SKM-1 treated with dmso at 0.1 percent for 144 hours (cell line): ENCODE results near the gene RCAN2.
A peak's percentile ranks its signal among the peaks of the same experiment; 100 is the strongest.

Source experiments
- DNase-seq: peaks from one replicate; lab custom pipeline; 2025; ENCODE audit not compliant: unreplicated experiment; lab: John Stamatoyannopoulos, UW

The RCAN2 gene

GRCh38 chr6:46262928-46263706 is 228.1 kb downstream of the RCAN2 start:
- DNase-seq = no peak

DNA sequence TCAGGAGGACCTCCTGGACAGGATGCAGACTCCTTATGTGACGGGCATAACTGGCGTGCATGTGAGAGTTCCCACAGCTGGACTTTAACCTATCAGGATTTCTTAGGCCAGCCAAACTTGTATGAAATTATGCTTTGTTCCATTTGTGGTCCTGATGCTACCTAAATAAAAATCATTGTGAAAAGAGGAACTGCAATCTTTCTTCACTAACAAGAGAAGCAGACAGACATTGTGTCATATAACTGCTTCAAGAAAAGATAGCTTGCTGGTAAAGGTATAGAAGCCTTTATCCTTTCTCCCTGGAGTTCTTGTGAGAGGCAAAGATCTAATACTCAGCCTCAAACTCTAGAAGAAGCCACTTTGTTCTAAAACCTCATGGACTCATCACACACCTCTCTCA is 233.0 kb downstream of the RCAN2 start:
- DNase-seq = no peak

- DNase-seq = no peak
Measured at GRCh38 chr6:46255528-46255927, 235.7 kb downstream of the RCAN2 start.

- DNase-seq = no peak
Measured at GRCh38 chr6:46254946-46255345, 236.3 kb downstream of the RCAN2 start.

GRCh38 chr6:46254331-46254730 is 236.9 kb downstream of the RCAN2 start:
- no peak for DNase-seq

DNA sequence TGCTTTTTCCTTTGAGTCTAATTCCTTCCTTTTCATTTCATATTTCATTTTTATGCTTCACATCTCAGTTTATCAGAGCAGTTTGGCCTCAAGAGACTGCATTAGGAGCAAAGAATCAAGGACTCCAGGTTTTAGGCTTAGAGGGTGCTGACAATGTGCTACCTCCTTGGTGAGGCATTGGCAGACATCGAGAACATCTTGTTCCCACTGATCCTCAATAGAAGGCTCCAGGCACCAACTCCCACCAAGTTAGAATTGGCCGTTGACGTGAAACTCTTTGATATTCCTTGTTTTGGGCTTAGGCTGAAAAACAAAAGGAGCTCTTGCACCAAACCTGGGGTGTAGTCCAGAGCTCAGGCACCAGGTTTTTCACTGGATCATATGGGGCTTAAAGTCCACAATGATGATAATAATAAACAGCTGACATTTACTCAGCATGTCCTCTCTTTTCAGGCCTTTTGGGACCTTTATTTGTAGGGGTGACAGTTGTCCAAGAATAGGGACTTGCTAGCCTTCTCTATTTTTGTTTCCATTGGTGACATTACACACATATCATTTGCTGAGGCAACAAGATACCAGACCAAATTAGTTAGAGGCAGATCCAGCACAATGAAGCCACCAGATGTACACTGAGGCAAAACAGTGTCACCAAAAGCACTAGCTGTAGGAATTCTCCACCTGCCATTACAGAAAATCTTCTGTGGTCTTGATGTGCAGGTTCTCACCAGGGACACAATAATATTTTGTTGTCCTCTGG is 239.5 kb downstream of the RCAN2 start:
- DNase-seq = no peak

DNA sequence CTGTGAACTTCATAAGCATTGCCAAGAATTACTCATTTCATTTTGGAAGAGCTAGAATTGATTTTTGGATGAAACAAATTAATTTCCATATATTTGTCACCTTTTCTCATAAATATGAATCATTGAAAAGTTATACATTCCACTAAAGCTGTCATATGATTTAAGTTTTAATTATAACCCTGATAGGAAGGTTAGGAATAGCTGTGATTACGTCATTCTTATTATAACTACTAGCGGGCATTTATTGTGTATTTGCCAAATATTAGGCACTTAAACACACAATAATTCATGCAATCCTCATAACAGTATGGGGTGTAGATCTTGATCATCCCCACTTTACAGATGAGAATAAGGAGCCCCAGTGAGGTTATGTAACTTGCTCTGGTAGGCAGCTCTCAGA is 243.1 kb downstream of the RCAN2 start:
- no peak for DNase-seq

- no peak for DNase-seq
Measured at GRCh38 chr6:46246727-46247126, 244.5 kb downstream of the RCAN2 start.

- DNase-seq = no peak
Measured at GRCh38 chr6:46246081-46246480, 245.2 kb downstream of the RCAN2 start.

- DNase-seq = no peak
Measured at GRCh38 chr6:46244670-46245069, 246.6 kb downstream of the RCAN2 start.

- no peak for DNase-seq
Measured at GRCh38 chr6:46243754-46244153, 247.5 kb downstream of the RCAN2 start.

DNA sequence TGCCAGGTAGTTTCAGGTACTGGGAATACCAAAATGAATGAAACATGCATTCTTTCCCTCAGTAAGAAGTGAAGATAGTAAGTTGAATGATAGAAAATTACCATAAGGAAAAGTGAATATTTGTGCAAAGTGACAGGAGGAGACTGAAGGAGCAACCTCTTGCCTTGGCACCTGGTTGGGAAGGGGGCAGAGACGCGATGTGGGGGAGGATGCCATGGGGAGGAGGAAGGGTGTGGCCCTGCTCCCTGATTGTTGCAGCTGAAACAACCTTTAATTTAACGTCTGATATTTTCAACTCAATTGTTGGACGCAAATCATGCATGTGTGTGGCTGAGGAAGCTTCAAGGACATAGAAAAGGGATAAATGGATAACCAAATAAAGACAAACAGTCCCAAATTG is 248.3 kb downstream of the RCAN2 start:
- DNase-seq = no peak

DNA sequence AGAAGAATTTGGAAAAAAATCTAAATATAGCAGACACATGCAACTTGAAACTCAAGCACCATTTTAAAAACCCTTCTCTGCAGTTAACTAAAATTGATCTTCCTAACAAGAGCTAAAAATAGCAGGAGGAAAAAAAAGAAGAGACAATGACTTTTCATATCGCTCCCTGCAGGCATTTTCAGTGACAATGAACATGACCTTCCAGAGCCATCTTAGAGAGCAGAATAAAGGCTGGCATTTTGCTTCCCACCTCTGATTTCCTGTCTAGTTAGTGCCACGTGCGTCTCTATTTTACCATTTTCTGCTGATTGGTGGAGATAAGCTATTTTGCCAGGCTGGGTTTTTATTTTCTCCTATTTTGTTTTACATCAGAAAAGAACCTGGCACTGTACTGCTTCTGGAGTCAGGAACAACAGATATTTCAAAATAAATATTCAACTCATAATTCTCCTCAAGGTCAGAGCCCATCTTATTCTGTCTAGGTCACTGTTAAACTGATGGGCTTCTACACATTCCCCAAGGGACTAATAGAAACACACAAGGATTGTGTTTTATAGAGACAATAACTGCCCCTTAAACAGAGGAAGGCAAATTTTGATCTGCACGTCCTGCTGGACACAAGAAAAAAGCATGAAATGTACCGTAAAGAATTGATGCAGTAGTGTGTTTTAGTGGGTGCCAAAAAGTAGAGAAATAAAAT is 250.2 kb downstream of the RCAN2 start:
- no peak for DNase-seq

DNA sequence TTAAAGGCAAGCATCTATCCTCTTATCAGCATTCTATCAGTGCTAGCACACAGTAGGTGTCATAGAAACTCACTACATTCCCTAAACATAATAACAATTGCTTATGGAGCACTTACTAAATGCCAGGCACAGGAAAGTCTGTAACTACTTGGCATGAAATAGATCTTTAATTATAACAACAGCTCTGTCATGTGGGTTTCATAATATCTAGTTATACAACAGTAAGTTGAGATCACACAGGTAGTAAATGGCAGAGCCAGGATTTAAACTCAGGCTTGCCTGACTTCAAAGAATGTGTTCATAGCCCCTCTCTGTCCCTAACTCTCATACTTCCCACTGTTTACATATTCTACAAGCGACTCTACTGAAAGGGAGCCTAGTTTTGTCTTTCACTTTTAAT is 254.5 kb downstream of the RCAN2 start:
- no peak for DNase-seq

DNA sequence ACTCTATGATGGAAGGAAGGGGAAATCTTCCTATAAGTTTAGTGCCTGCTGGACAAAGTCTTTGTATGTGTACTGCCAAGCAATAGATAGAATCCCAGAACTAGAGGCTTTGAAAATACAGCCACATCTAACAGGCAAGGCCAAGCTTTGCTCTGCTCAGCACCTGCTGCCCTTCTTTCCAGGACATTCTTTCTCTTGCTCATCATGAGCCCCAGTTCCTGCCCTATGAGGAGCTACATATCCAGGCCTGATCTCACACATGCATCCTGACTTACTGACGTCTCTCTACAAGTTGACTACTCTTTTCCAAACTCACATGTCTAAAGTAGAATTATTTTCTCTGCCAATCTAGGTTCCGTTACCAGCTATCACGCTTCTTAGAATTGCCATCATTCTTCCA is 256.0 kb downstream of the RCAN2 start:
- no peak for DNase-seq

GRCh38 chr6:46234700-46235099 is 256.5 kb downstream of the RCAN2 start:
- no peak for DNase-seq

GRCh38 chr6:46234156-46234556 is 257.1 kb downstream of the RCAN2 start:
- no peak for DNase-seq

GRCh38 chr6:46233129-46233528 is 258.1 kb downstream of the RCAN2 start:
- no peak for DNase-seq

GRCh38 chr6:46222286-46222685 is 269.0 kb downstream of the RCAN2 start:
- no peak for DNase-seq

- DNase-seq = peak; percentile 68
Measured at GRCh38 chr6:46221222-46221793, 269.9 kb downstream of the RCAN2 start.

DNA sequence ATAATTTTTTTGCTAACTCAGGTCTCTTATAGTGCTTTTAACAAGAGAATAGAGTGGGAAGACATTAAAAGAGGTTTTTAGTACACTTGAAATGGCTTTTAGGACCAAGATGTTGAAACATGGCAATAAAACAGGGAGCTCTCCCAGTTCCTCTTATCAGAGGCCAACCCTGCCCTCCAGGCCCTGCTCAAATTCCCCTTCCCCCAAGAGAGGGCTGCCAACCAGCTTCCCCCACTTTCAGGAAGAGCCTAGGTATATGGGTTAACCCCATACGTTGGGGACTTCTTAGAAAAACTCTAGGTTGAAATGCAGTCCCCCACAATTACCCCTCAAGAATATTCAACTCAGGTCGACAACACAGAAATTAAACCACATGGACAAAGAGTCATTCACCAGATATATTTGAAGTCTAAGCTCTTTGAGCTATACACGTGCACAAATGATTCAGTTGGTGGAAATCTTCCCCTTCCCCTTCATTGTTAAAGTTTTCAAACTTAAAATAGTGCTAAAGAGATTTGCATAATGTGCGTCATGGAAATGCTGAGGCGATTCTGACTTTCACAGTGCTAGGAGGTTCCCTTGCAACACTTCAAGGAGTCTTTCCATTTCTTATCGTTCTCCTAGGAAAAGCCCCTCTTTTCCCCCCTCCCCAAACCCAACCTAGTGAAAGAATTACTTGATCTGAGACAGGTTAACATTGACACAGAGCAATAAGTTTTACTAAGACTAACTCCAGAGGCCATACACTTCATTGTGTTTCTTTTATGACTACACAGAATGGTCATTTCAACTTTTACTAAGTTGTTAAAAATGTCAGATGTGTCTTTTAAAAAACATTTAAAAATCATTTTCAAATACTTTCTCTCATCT is 270.7 kb downstream of the RCAN2 start:
- DNase-seq = peak; percentile 55
